GM18502 (cell line): ENCODE results near the gene COL4A1.

Experiments used
- ATAC-seq: cut with Tn5 transposase; IDR thresholded peaks from one replicate; pipeline ENCODE4 v1.9.1; 2021; ENCODE audit warnings: mild to moderate bottlenecking; ENCODE audit not compliant: unreplicated experiment, poor library complexity

The COL4A1 gene

DNA sequence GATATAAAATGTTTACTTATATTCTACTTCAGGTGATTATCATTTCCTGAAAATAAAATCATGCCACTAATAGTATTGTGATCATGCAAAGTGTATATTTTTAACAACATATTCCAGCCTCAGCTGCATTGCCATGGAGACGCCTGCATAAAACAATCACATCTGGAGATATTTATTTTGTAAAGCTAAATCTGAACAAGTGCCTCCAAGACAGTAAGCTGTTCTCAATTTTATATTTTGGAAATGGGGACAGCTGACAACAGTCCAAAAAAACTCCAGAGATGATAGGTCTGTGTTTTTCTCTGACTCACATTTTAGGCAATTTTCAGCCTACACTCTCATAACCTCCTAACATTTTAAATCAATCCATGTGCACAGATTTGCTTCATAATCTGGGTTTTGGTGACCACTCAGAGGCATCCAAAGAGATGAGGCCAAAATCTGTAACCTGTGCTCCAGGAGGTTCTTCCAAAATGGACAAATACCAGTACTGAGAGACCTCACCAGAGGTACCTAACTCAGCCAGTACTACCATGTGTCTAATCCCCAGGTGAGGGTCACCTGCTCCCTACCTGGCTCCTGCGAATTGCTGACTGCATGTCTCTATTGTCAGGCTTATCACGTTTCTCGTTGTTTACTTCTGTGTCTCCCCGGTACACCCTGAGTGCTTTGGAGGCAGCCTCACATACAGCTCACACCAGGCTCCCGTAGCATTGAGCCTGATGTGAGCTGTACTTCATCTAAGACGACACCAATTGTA is 62.7 kb downstream of the COL4A1 start:
- ATAC-seq, result no peak

DNA sequence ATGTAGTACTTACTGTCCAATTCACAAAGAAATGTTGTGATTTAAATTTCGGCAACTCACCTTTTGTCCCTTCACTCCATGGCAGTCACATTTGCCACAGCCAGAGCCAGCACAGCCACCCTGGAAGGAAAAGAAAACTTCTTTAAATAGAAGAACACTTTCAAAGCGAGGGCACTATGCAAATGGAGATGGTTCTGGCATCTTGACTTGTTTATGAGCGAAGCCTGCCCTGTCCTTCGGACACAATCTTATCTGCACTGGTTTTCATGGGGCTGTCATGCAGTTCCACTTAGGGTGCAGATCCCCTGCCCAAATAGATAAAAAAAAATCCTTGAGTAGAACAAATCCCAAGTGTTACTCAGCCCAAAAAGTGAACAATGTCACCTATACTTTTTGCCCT is 64.3 kb downstream of the COL4A1 start:
- no peak for ATAC-seq

DNA sequence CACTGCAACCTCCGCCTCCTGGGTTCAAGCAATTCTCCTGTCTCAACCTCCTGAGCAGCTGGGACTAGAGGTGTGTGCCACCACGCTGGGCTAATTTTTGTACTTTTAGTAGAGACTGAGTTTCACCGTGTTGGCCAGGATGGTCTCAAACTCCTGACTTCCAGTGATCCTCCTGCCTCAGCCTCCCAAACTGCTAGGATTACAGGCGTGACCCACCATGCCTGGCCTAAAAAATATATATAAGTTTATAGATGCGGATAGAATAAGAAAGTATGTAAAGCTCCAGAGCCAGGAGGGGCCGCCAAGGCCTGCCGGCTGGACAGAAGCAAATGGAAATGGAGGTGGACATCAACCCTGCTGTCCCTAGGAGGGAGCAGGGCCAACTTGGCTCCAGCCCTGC is 66.0 kb downstream of the COL4A1 start:
- no peak for ATAC-seq

DNA sequence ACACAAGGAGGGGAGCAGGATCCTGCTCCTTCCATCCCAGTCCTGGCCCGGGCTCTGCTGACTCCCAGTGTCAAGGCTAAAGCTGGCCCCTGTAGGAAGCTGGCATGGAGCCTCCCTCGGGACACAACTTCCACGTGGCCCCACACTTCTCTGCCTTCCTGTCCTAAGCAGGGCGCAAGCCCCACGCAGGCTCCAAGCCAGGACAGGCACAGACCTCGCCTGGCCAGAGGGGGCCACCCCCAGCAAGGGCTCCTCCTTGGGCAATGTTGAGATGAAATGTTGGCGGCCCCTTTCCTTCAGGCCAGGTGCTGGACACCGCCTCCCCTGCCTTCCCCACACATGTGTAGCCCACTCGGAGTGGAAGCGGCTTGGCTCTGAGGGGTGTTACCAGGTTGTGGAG is 66.6 kb downstream of the COL4A1 start:
- no peak for ATAC-seq

DNA sequence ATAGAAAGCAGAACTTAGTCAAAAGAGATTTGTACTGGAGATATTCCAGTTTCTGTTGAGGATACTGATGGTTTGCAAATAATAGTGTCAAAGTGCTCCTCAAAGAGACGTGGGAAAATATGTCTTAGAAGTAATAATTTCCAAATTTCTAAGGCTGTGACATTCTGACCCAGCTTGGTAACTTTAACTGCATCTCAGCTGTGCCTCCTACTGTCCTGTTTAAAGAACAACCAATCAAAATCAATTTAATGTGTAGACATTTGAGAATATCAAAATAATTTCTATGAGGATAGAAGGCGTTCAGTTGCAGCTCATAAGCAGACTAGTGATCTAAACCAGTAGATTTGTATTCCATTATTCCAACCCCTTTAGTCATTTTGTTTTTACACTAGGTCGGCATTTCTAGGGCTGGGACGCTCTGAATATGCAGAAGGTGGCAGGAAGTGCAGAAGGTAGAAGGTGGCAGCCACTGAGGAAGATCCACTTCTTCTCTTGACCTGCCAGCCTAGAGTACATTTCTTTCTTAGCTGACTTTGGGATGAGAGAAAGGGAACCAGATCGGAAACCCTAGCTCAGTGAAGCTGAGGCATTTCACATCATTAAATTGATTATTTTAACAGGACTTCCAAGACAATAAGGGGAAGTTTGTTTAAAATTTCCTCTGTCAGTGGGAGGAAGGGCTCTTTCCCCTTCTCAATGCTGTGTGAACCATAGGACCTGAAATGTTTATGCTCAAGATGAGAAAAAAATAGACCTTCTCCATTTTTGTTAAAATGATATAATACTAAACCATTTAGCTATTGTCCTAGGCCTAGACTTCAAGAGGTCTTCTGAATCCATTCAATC is 67.5 kb downstream of the COL4A1 start:
- ATAC-seq, result no peak

DNA sequence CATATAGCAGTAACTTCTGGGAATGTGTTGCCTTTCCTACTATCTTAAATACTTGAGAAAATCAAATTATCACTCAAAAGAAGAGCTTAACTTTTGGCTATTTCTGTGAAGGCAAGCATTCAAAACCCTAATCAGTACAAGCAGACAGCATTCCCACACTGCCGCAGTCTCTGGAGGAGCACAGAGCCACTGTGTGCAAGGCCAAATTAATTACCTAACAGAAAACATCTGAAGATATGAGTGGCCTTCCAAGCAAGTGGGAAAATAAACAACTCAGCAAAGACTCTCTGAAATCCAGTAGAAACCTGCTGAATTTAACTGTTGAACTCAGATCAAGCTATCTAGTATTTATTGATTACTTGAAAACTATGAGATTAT is 68.2 kb downstream of the COL4A1 start:
- no peak for ATAC-seq

DNA sequence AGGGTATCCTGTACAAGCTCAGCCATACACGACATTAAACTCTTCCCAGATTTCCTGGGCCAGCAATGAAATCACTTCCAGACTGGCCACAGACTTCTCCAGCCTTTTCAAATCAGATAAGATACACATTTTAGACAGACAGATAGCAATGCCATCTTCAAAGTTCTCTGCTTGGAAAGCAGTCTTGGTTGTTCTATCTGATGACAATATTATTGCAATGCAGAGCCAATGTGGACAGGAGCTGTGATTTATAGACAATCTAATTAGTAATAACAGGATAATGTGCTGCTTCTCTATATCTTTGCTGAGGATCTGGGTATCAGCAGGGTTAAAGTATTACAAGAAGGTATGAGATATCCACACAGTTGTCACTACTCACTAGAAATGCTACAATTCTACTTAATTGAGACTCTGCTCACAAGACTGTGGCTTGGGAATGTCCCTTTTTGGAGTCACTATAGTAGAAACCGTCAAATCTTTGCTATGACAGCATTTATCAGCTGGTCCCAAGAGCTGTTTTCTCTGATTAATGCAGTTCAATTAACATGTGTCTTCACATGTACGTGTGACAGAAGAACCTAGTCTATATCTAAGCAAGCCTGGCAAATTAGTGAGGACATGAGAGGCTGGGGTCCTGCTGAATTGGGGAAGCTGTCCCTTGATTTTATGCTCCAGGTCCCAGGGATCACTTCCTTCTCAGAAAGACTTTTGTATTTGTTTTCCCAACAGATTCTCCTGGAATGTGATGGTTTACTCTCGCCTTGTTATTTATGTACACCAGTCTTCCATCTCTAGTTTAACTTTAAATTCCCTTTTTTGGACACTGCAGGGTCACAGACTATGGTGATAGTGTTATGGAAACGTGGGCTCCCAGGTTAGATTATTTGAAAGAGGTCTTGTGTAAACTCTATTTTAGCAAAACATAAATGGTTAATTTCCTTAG is 68.8 kb downstream of the COL4A1 start:
- ATAC-seq, result no peak

DNA sequence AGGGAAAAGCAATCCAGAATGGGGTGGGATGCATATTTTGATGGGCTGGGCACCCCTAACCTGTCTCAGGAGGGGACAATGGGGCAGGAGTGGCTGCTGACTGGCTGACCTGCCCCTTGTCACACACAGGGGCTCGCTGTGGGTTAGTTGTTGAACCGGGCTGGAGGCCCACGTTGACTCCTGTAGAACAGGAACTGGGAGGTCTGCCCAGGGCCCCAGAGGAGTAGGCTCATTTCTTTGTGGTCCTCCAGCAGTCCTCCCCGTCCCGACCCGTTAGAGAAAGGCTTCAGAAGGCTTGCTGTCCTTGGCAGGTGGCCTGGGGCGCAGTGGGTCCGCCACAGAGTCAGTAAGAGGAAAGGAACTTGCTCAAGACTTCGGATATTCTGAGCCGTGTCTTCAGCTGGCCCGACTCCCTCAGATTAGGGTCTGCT is 70.1 kb downstream of the COL4A1 start:
- ATAC-seq, result no peak

DNA sequence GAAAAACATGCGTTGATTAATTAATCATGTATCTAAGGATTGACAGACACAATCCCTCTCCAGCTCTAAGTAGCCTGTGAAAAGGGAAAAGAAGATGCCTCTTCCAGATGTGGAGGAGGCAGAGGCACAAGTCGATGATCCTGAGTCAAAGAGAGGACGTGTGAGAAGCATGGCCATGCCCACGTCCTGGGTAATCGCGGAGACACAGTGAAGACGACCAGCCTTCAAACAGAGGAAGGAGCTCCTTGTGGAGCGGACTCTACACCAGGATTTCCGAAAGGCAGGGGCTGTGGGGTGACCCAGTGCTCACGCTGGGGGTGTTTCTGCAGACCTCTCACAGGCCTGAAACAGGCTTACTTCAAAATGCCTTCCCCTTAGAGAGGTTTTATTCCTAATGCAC is 70.5 kb downstream of the COL4A1 start:
- no peak for ATAC-seq

DNA sequence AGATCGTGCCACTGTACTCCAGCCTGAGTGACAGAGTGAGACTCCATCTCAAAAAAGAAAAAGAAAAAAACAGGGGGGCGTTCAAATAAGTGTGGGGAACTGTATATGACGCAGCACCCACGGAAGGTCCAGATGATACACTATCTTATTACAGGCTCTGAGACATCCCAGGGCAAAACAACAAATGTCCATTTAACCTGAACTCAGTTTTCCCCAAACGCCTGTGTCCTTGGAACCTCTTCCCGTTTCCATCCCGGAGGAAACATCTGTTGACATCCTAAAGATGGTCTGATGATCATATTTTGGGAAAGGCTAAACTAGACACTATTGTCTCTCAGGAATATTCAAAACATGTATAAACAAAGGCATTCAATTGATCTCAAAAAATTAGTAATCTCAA is 72.4 kb downstream of the COL4A1 start:
- no peak for ATAC-seq

DNA sequence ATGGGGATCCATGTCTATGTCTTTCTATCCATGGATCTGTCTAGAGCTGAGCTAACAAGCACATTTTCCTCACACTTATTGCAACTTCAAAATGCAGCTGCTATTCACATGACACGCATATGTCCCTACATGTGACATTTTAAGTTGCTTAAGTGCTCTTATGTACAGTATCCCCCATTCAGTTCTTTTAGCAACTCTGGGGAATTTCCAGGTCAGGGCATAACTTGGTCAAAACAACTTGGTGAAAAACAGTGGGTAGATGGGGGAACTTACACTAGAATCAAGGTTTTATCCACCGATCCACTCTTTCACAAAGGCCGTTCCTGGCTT is 73.0 kb downstream of the COL4A1 start:
- ATAC-seq, result no peak

DNA sequence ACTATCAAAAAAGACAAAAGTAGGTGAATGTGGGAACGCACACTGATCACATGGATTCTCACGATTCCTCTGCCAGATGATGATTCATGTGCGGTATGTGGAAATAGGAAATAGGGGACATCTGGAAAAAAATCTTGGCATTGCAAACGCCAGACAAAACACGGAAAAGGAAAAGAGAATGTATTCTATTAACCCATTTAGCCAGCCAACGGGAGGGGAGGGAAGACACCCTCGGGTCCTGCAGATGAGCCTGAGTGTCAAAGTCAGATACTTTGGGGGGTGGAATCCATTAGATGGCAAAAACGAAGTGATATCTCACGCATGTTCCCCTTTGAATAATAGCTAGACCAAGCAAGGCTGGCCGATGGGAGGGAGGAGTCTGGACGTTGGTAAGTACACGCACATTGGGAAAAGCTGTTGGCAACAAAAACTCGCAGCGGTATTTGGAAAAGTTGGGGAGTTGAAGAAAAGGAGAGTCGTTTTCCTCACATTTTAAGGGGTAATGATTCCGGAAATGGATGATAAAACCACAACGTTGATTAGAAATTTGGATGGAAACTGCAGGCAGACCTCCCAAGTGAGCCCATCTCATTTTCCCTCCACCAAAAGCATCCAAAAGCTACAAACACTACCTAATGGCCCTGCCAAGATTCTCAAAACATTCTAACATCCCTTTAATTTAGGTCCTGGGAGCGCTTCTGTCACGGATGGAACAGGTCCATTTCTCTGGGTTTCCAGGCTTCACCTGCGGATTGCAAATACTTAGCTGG is 73.6 kb downstream of the COL4A1 start:
- no peak for ATAC-seq

DNA sequence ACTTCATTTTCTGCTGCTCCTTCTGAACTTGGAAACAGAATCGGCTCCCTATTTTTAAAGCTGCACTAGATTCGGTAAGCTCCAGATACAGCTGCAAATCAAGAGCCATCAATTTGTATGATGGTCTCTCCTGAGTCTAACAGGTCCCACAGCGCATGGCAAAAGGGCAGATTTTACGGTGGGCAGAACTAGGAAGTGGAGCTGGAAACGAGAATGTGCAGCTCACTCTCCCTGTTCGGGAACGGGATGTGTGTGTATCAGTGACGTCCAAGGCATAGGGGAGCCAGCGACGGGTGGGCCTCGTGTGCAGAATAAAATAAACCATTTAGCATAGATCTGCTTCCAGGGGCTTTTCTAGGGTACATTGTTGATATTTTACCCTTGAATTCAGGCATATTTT is 74.2 kb downstream of the COL4A1 start:
- no peak for ATAC-seq

DNA sequence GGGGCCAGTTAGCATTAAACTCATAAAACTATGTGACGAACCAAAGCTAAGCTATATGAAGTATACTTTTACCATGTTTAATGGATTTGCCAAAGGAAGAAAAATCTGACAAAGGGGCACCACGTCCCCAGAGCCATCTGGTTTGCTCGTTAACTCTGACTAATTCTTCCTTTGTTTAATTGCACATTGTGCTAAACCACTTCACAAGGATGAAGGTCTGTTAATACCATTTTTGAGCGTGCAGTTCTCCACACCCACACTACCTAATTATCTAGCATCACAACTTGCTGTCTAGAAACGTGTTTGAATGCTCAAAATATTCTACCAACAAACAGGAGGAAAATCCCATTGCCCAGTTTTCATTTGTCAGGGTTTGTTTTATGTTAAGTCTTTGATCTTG is 74.8 kb downstream of the COL4A1 start:
- ATAC-seq, result no peak

DNA sequence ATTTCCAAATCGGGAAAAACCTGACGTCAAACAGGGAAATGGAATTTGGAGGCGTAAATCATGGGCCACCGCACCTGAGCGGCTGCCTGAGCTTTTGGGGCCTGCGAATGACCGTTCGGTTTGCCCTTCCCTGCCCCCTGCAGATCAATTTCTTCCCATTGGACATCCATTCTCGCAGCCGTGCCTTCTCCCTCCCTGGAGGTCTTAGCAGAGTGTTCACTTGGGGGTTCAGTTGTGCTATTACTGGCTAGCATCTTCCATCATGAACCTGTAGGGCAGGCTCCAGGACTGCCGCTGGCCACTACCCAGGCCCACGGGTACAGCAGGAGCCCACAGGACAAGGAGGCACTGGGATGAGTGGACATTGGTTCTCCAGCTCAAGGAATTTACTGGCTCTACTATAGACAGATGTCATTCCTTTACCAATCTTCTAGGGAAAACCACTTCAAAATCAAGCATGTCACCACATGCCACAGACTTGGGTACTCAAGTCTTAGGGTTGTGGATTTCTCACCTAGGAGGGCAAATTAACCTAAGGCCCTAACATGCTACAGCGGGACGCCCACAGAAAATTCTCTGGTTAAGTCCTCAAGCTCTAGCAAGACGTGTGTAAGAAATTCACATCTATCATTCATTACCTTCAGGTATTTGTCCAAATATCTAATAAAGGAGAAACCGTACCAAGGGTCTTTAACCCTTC is 75.5 kb downstream of the COL4A1 start:
- ATAC-seq, result no peak

DNA sequence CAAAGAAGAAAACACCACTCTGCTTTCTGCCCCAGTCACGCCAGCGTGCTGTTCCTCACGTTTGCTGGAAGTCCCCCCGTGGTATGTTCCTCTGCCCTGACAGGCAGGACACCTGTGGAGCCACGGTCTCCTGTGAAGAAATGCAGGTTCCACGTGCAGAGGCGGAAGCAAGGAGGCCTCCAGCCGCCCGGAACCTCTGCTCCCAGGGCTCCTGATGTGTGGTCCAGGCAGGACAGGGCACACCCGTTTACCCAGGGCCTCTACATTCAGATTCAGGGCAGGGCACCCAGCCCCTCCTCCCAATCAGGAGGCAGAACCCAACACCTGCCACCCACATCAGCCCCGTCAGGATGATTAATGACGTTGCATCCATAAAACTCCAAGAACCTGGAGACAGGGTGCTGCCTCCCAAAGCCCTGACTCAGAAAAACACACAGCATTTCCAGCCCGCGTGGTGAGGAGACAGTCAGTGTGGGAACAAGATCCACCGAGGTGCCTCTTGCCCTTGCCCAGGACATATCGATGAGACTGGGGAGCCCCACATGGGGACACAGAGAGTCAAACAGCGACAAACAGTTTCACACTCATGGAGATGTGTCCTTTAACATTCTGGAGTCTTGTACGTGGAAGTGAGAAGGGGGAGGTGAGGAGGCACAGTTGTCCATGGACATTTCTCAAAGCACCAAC is 76.2 kb downstream of the COL4A1 start:
- no peak for ATAC-seq

DNA sequence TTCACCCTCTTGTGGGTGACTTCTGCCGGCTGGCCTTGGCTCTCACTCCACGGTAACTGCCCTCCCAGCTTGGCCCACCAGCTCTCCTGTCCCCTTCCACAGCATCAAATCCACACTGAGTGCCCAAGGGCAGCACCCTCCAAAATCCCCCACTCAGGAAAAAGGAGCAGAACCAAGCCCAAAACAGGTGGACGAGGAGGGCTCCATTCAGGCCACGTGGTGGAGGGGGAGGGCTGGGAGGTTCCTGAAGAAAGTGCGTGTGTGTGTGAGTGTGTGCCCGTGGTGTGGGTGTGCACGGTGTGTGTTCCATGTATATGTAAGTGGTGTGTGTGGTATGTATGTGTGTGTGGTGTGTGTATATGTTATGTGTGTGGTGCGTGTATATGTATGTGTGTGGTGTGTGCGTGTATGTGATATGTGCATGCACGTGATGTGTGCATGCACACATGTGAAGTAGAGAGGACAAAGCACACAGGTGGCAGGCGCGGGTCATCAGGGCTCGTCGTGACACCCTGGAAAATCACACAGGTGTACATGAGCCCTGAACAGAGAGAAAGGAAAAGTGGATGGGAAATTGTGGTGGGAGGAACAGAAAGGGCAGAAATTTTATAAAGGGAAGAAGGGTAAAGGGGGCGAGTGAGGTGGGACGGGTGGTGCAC is 76.9 kb downstream of the COL4A1 start:
- no peak for ATAC-seq
